MM.1S (cell line): ENCODE data around the gene TMEM233.

Experiments used
- CTCF ChIP-seq: fragments of 300-600 bp; sonication (generic); IDR thresholded peaks from 2 replicates; pipeline ENCODE4 v1.5.1; 2016; ENCODE audit warnings: antibody characterized with exemption, low read length, mixed read lengths
- EZH2 ChIP-seq: fragments of 300-600 bp; sonication (generic); optimal IDR thresholded peaks from 2 replicates; pipeline ENCODE3; 2017; ENCODE audit warnings: low read depth, mild to moderate bottlenecking, antibody characterized with exemption, low read length, mixed read lengths
- EZH2phosphoT487 ChIP-seq: fragments of 300-600 bp; sonication (generic); IDR thresholded peaks from 2 replicates; pipeline ENCODE4 v1.6.1; 2018; ENCODE audit warnings: antibody characterized with exemption, low read length

- TF ChIP-seq CTCF = no peak
- no peak for TF ChIP-seq EZH2
- TF ChIP-seq EZH2phosphoT487 = no peak
Observed at GRCh38 chr12:119570771-119571170, 22.8 kb upstream of the TMEM233 start.
